ENCODE measurements around the gene CCDC38.

The CCDC38 gene

GRCh38 chr12:95962222-95962621 lies 19.8 kb upstream of the CCDC38 start:
- FAIRE-seq: no peak
- DNase-seq (ENCODE audit: low spot score): no peak

- DNase-seq (ENCODE audit: low spot score) (no peak), FAIRE-seq (no peak)
Observed at GRCh38 chr12:95960241-95960640, 17.8 kb upstream of the CCDC38 start.

GRCh38 chr12:95959107-95959506 lies 16.7 kb upstream of the CCDC38 start:
- no peak for DNase-seq (ENCODE audit: low spot score)
- no peak for FAIRE-seq

GRCh38 chr12:95956557-95957145 lies 14.2 kb upstream of the CCDC38 start:
- no peak for DNase-seq (ENCODE audit: low spot score)
- FAIRE-seq: no peak

- no peak for FAIRE-seq
Observed at GRCh38 chr12:95955549-95956159, 13.2 kb upstream of the CCDC38 start.

GRCh38 chr12:95953000-95953399 lies 10.6 kb upstream of the CCDC38 start:
- FAIRE-seq (no peak), DNase-seq (ENCODE audit: low spot score) (no peak)

More at GRCh38 chr12:95955549-95956159, 13.2 kb upstream of the CCDC38 start:
- DNase-seq (ENCODE audit: low spot score): no peak

- FAIRE-seq: no peak
- DNase-seq (ENCODE audit: low spot score): no peak
Observed at GRCh38 chr12:95951515-95951914, 9.1 kb upstream of the CCDC38 start.

GRCh38 chr12:95949477-95950206 lies 7.2 kb upstream of the CCDC38 start:
- no peak for FAIRE-seq
- DNase-seq (ENCODE audit: low spot score): no peak

GRCh38 chr12:95944108-95944704 lies 1.8 kb upstream of the CCDC38 start:
- DNase-seq (ENCODE audit: low spot score) (no peak), FAIRE-seq (no peak)

- FAIRE-seq: no peak
- no peak for DNase-seq (ENCODE audit: low spot score)
Observed at GRCh38 chr12:95943330-95943842, 972 bp upstream of the CCDC38 start, which contains the start of gene AMDHD1. Gene AMDHD1, plus strand, starts transcription at chr12:95943331. Its CDS starts 68 bp downstream, at chr12:95943399.

- FAIRE-seq: no peak
Observed at GRCh38 chr12:95942101-95942523, 302 bp downstream of the CCDC38 start.

GRCh38 chr12:95940514-95940913 lies 1.9 kb downstream of the CCDC38 start:
- DNase-seq (ENCODE audit: low spot score): no peak
- FAIRE-seq: no peak

More at GRCh38 chr12:95942101-95942523, 302 bp downstream of the CCDC38 start:
- DNase-seq (ENCODE audit: low spot score): no peak

- DNase-seq (ENCODE audit: low spot score) (no peak), FAIRE-seq (no peak)
Observed at GRCh38 chr12:95922231-95922630, 20.2 kb downstream of the CCDC38 start.

GRCh38 chr12:95919110-95919509 lies 23.3 kb downstream of the CCDC38 start:
- FAIRE-seq (no peak), DNase-seq (ENCODE audit: low spot score) (no peak)

GRCh38 chr12:95918194-95918993 lies 24.0 kb downstream of the CCDC38 start:
- no peak for FAIRE-seq
- DNase-seq (ENCODE audit: low spot score): peak; percentile 42

- DNase-seq (ENCODE audit: low spot score) (no peak), FAIRE-seq (no peak)
Observed at GRCh38 chr12:95909871-95910270, 32.5 kb downstream of the CCDC38 start.

GRCh38 chr12:95908573-95908972 lies 33.8 kb downstream of the CCDC38 start:
- no peak for DNase-seq (ENCODE audit: low spot score)

GRCh38 chr12:95898081-95898480 lies 44.3 kb downstream of the CCDC38 start:
- DNase-seq (ENCODE audit: low spot score): no peak

More at GRCh38 chr12:95908573-95908972, 33.8 kb downstream of the CCDC38 start:
- no peak for FAIRE-seq

GRCh38 chr12:95896846-95897245 lies 45.6 kb downstream of the CCDC38 start:
- FAIRE-seq: no peak
- no peak for DNase-seq (ENCODE audit: low spot score)

More at GRCh38 chr12:95898081-95898480, 44.3 kb downstream of the CCDC38 start:
- no peak for FAIRE-seq

GRCh38 chr12:95890958-95891357 lies 51.5 kb downstream of the CCDC38 start:
- DNase-seq (ENCODE audit: low spot score) (no peak), FAIRE-seq (no peak)

GRCh38 chr12:95887311-95887710 lies 55.1 kb downstream of the CCDC38 start:
- DNase-seq (ENCODE audit: low spot score) (no peak), FAIRE-seq (no peak)

Measured in RCC 7860 (cell line).